ENCODE measurements around the gene ZNF132. TPM values are rescaled to one million over a fixed set of nuclear protein-coding genes. Genes with fewer than 3 reads are reported as not detected.
A peak's percentile ranks its signal among the peaks of the same experiment; 100 is the strongest.

Gene ZNF132
- polyA plus RNA-seq, 1 experiment: 2.7 TPM

DNA sequence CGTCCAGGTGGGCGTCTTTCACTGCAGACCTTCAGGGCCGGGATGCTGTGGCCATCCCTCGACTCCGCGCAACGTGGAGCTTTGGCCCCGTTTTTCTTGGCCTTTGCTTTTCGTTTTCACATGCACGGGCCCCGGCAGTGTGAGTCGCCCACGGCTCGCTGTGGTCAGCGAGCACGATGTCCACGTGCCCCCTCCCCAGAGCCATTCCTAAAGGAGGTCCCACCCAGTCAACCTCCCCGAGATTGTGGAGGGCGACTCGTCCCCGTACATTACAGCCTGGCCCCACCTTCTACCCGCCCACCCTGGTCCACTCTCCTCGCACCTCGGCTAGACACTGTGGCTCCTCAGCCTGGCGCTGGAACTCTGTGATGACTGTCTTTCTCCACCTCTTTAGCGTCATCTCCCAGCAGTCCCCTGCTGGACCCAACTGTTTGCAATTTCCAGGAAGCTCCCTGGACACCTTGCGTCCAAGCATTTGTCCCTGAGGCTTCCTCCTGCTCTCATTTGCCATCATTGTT, 36.6 kb upstream of the ZNF132 start:
- CTCF ChIA-PET: no interaction called here
- peaks cover 19% of the 10 kb centered on the region for H3K36me3 ChIP-seq (ENCODE audit: control insufficient read depth, insufficient read depth, low read length)
- POLR2A ChIA-PET: no interaction called here
- no peak for DNase-seq (ENCODE audit: low read depth)
- no peaks in the 10 kb centered on the region for H3K27me3 ChIP-seq (ENCODE audit: control insufficient read depth, insufficient read depth, low read length)
- TF ChIP-seq, protein P1, sequence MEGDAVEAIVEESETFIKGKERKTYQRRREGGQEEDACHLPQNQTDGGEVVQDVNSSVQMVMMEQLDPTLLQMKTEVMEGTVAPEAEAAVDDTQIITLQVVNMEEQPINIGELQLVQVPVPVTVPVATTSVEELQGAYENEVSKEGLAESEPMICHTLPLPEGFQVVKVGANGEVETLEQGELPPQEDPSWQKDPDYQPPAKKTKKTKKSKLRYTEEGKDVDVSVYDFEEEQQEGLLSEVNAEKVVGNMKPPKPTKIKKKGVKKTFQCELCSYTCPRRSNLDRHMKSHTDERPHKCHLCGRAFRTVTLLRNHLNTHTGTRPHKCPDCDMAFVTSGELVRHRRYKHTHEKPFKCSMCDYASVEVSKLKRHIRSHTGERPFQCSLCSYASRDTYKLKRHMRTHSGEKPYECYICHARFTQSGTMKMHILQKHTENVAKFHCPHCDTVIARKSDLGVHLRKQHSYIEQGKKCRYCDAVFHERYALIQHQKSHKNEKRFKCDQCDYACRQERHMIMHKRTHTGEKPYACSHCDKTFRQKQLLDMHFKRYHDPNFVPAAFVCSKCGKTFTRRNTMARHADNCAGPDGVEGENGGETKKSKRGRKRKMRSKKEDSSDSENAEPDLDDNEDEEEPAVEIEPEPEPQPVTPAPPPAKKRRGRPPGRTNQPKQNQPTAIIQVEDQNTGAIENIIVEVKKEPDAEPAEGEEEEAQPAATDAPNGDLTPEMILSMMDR (IDR thresholded peaks at IDR 0.05; ENCODE audit: insufficient read depth, low read depth, low read length): no peak
- H3K4me3 ChIP-seq (ENCODE audit: low read depth, low read length): peak overlapping the region; percentile 62

DNA sequence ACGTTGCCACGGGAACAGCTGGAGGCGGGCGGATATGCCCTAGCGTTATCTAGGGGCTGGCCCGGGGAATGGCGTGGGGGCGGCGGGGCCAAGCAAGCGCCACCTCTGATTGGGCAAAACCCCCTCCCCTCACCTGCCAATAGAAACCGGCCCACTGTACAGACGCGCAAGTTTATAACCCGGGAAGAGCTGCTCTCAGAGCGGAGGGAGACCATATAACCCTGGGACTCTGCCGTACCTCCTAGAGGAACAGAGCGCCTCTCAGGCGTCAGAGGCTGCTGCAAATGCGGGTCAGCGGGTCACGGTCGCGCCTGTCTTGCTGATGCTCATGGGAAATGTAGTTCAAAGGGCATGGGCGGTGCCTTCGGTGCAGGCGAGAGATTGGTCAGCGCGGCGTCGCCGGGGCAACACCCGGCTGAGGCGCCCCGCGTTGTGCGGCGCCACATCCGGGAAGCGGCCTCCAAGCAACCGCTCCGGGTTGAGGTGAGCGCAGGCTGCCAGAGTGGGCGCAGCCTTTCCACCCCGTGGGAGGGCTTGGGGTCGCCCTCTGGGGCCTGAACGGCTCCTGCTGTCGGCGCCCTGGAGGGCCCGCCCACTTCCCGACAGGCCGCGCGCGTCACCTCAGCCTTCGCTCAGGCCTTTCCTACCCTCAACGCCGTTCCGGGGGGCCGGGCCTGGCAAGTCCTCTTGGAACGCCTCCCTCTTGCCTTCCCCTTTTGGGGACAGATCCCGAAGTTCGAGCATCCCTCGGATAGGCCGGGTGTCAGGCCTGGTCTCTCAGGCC, 36.0 kb upstream of the ZNF132 start, which contains the start of gene ZNF446:
Gene ZNF446 (plus strand): TSS at position 639 of the 784 bp plus-strand sequence. CDS start 867 bp downstream, outside the sequence.
- Histone ChIP-seq H3K4me3 (ENCODE audit: low read depth, low read length) (peak within 1 kb of the TSS; percentile 62), H3K36me3 (ENCODE audit: control insufficient read depth, insufficient read depth, low read length) (peaks cover 18% of the 10 kb centered on the region), H3K27me3 (ENCODE audit: control insufficient read depth, insufficient read depth, low read length) (no peaks in the 10 kb centered on the region)
- ChIA-PET CTCF (no interaction called here), POLR2A (no interaction called here)
- TF ChIP-seq, protein P1 (IDR thresholded peaks at IDR 0.05; ENCODE audit: insufficient read depth, low read depth, low read length): no peak
- peak; percentile 84 for DNase-seq (ENCODE audit: low read depth)

DNA sequence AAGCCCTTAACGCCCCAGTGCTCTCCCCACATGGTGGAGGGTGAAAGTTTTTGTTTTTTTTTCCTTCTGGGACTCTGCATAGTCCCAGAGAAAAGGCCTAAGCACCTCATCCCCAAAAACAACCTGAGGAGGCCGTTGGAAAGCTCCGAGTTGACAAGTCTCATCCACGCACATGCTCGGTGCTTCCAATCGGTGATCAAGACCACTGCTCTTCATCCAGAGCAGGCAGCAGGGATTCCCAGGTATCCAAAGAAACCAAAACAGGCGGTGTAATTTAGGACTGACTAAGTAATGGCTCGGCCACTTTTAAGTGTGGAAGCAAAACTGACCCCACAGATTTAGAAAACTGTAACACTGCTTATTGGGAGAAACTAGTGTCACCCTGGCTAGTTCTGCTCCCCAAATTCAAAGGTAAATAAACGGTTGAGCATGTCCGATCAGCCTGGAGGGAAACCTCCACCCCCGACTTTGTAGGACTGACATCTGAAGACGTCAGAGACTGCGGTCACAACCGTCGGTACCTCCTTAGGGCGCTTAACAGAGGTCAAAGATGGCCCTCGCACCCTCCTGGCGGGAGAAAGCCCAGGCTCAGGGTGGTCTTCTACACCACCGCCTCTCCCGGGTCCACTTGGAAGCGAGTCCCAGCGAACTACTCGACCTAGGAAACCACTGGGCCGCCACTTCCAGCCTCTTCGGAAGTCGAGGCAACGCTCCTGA, 35.2 kb upstream of the ZNF132 start:
- ChIA-PET CTCF (no interaction called here), POLR2A (no interaction called here)

DNA sequence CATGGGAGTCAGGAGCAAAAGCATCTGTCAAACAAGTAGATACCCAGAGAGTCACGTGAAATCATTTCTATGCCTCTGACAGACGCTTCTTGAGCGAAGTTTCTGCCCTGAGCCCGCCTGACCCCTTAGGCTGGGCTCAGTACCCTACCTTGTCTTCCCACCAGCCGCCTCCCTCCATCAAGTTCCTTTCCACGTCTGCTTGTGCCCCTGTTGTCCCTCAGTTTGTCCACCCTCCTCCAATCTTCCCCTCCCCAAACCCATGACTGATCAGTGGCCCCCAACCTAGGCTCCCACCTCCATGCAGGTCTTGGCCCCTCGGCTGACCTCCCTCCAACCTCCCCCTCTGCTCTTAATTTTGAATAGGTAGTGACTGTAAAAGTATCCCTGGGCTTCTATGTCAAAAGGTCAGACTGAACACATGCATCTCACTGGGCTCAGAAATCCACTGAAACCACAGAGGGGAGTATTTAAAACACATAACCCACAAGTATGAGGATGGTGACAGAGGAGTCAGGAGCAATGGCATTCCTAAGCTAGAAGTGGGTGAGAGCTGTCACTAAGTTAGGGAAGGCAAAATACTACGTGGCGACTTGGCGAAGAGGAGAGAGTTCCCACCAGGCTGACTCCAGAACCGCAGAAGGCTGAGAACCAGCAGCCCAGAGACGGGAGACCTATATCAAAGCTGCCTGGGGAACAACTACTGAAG, 34.5 kb upstream of the ZNF132 start:
- TF ChIP-seq, protein P1 (IDR thresholded peaks at IDR 0.05; ENCODE audit: insufficient read depth, low read depth, low read length): no peak
- CTCF ChIA-PET: interaction anchor here (1.6 kb wide), 1 partner anchor 45 kb away, joined by 4 read pairs; the partner anchor contains the start of gene ZBTB45

More for the DNA sequence above, 35.2 kb upstream of the ZNF132 start:
- TF ChIP-seq, protein P1 (IDR thresholded peaks at IDR 0.05; ENCODE audit: insufficient read depth, low read depth, low read length): no peak
- Histone ChIP-seq H3K27me3 (ENCODE audit: control insufficient read depth, insufficient read depth, low read length) (no peaks in the 10 kb centered on the region), H3K36me3 (ENCODE audit: control insufficient read depth, insufficient read depth, low read length) (peaks cover 14% of the 10 kb centered on the region), H3K4me3 (ENCODE audit: low read depth, low read length) (peak overlapping the region; percentile 62)
- DNase-seq (ENCODE audit: low read depth): no peak

More for the DNA sequence above, 34.5 kb upstream of the ZNF132 start:
- Histone ChIP-seq H3K36me3 (ENCODE audit: control insufficient read depth, insufficient read depth, low read length) (peaks cover 14% of the 10 kb centered on the region), H3K27me3 (ENCODE audit: control insufficient read depth, insufficient read depth, low read length) (no peaks in the 10 kb centered on the region), H3K4me3 (ENCODE audit: low read depth, low read length) (no peak overlapping the region)
- POLR2A ChIA-PET: no interaction called here
- peak; percentile 25 for DNase-seq (ENCODE audit: low read depth)

Measured in BJ (cell line).